Stomach smooth muscle (tissue), 2 donors: ENCODE results near the gene MYO3B.

Source experiments
- H3K27ac ChIP-seq: one replicate; pipeline ENCODE4 v1.7.0; 2013; ENCODE audit warnings: mild to moderate bottlenecking, low read length, inconsistent platforms
- H3K27me3 ChIP-seq, 2 donors: one replicate each; pipeline ENCODE4 v1.7.0; 2013; ENCODE audit warnings: low read length in 2 of 2; ENCODE audit not compliant: insufficient read depth in 2 of 2, control insufficient read depth in 1 of 2
- H3K36me3 ChIP-seq, 2 donors: one replicate each; pipeline ENCODE4 v1.7.0; 2013; ENCODE audit warnings: low read length in 2 of 2; ENCODE audit not compliant: control insufficient read depth in 2 of 2, insufficient read depth in 2 of 2
- H3K4me1 ChIP-seq: one replicate; pipeline ENCODE4 v1.7.0; 2013; ENCODE audit warnings: low read length; ENCODE audit not compliant: control insufficient read depth, insufficient read depth
- H3K4me3 ChIP-seq, 2 donors: one replicate each; pipeline ENCODE4 v1.7.0; 2013; ENCODE audit warnings: low read length in 2 of 2
- H3K9ac ChIP-seq, 2 donors: one replicate each; pipeline ENCODE4 v1.7.0; 2013; ENCODE audit warnings: low read length in 2 of 2, mild to moderate bottlenecking in 1 of 2
- H3K9me3 ChIP-seq, 2 donors: one replicate each; pipeline ENCODE4 v1.7.0; 2013; ENCODE audit warnings: low read length in 2 of 2; ENCODE audit not compliant: control insufficient read depth in 2 of 2
- donor health status: healthy.
- donor health status: Pancreatic carcinoma.

Gene MYO3B

GRCh38 chr2:170353723-170354122 lies 175.8 kb downstream of the MYO3B start:
- no peaks in the 10 kb centered on the region for H3K4me1 ChIP-seq

GRCh38 chr2:170354388-170354787 lies 176.4 kb downstream of the MYO3B start:
- H3K27me3 ChIP-seq: no peaks in the 10 kb centered on the region
- no peaks in the 10 kb centered on the region for H3K36me3 ChIP-seq
- no peaks in the 10 kb centered on the region for H3K4me1 ChIP-seq
- no peaks in the 10 kb centered on the region for H3K9me3 ChIP-seq
- no peak overlapping the region for H3K9ac ChIP-seq
- no peak overlapping the region for H3K27ac ChIP-seq
- H3K4me3 ChIP-seq: no peak overlapping the region

More at GRCh38 chr2:170353723-170354122, 175.8 kb downstream of the MYO3B start:
- no peaks in the 10 kb centered on the region for H3K9me3 ChIP-seq
- no peaks in the 10 kb centered on the region for H3K36me3 ChIP-seq
- H3K27me3 ChIP-seq: no peaks in the 10 kb centered on the region
- H3K4me3 ChIP-seq: no peak overlapping the region
- no peak overlapping the region for H3K27ac ChIP-seq
- H3K9ac ChIP-seq: no peak overlapping the region

- Histone ChIP-seq H3K27me3 (peaks cover 0 to under 1% of the 10 kb centered on the region in 2 donors), H3K9ac (no peak overlapping the region), H3K9me3 (no peaks in the 10 kb centered on the region), H3K27ac (no peak overlapping the region), H3K36me3 (no peaks in the 10 kb centered on the region), H3K4me3 (no peak overlapping the region), H3K4me1 (no peaks in the 10 kb centered on the region)
Observed at GRCh38 chr2:170354855-170355780, 177.2 kb downstream of the MYO3B start.

GRCh38 chr2:170359466-170359865 lies 181.5 kb downstream of the MYO3B start:
- Histone ChIP-seq H3K36me3 (no peaks in the 10 kb centered on the region), H3K27me3 (peaks cover 3 to 8% of the 10 kb centered on the region in 2 donors), H3K4me1 (no peaks in the 10 kb centered on the region), H3K4me3 (no peak overlapping the region), H3K27ac (no peak overlapping the region), H3K9me3 (no peaks in the 10 kb centered on the region), H3K9ac (no peak overlapping the region)

GRCh38 chr2:170360546-170361089 lies 182.7 kb downstream of the MYO3B start:
- Histone ChIP-seq H3K4me1 (no peaks in the 10 kb centered on the region), H3K27me3 (peaks cover 3 to 8% of the 10 kb centered on the region in 2 donors), H3K9me3 (no peaks in the 10 kb centered on the region), H3K27ac (no peak overlapping the region), H3K36me3 (no peaks in the 10 kb centered on the region), H3K4me3 (no peak overlapping the region), H3K9ac (no peak overlapping the region)

- H3K27me3 ChIP-seq: peaks cover 3 to 11% of the 10 kb centered on the region in 2 donors
- H3K9ac ChIP-seq: no peak overlapping the region
- H3K4me3 ChIP-seq: no peak overlapping the region
- no peaks in the 10 kb centered on the region for H3K9me3 ChIP-seq
- H3K36me3 ChIP-seq: no peaks in the 10 kb centered on the region
- H3K27ac ChIP-seq: no peak overlapping the region
- H3K4me1 ChIP-seq: no peaks in the 10 kb centered on the region
Observed at GRCh38 chr2:170361090-170361936, 183.4 kb downstream of the MYO3B start.

GRCh38 chr2:170362313-170362870 lies 184.4 kb downstream of the MYO3B start:
- no peaks in the 10 kb centered on the region for H3K36me3 ChIP-seq
- H3K4me1 ChIP-seq: no peaks in the 10 kb centered on the region
- H3K27me3 ChIP-seq: peaks cover 11% of the 10 kb centered on the region in 2 donors
- H3K9ac ChIP-seq: no peak overlapping the region
- no peak overlapping the region for H3K27ac ChIP-seq
- H3K4me3 ChIP-seq: no peak overlapping the region
- no peaks in the 10 kb centered on the region for H3K9me3 ChIP-seq

- H3K36me3 ChIP-seq: no peaks in the 10 kb centered on the region
- H3K27me3 ChIP-seq: peaks cover 11 to 18% of the 10 kb centered on the region in 2 donors
- H3K4me1 ChIP-seq: no peaks in the 10 kb centered on the region
- H3K4me3 ChIP-seq: no peak overlapping the region
- H3K27ac ChIP-seq: no peak overlapping the region
- no peaks in the 10 kb centered on the region for H3K9me3 ChIP-seq
- no peak overlapping the region for H3K9ac ChIP-seq
Observed at GRCh38 chr2:170362871-170363631, 185.1 kb downstream of the MYO3B start.

- Histone ChIP-seq H3K9ac (no peak overlapping the region), H3K27ac (no peak overlapping the region), H3K4me1 (no peaks in the 10 kb centered on the region), H3K9me3 (no peaks in the 10 kb centered on the region), H3K27me3 (peaks cover 13 to 26% of the 10 kb centered on the region in 2 donors), H3K4me3 (no peak overlapping the region), H3K36me3 (no peaks in the 10 kb centered on the region)
Observed at GRCh38 chr2:170365003-170365402, 187.1 kb downstream of the MYO3B start.

GRCh38 chr2:170365686-170366085 lies 187.7 kb downstream of the MYO3B start:
- Histone ChIP-seq H3K4me3 (no peak overlapping the region), H3K4me1 (no peaks in the 10 kb centered on the region), H3K27ac (no peak overlapping the region), H3K9ac (no peak overlapping the region), H3K27me3 (peaks cover 13 to 25% of the 10 kb centered on the region in 2 donors), H3K9me3 (no peaks in the 10 kb centered on the region), H3K36me3 (no peaks in the 10 kb centered on the region)
